ENCODE measurements around the gene BCL2L1.

- TF ChIP-seq EZH2phosphoT487 (IDR thresholded peaks at IDR 0.05; ENCODE audit: unreplicated experiment) (no peak), CTCF (conservative IDR thresholded peaks at IDR 0.05; ENCODE audit: low read depth in 2 of 2) (no peak), REST (IDR thresholded peaks at IDR 0.05; ENCODE audit: unreplicated experiment) (no peak), JUNB (IDR thresholded peaks at IDR 0.05; ENCODE audit: unreplicated experiment) (no peak), CREB1 (CRISPR knock-in tag; IDR thresholded peaks at IDR 0.05; ENCODE audit: low read depth) (no peak), POLR2AphosphoS5 (IDR thresholded peaks at IDR 0.05; ENCODE audit: low read depth) (no peak), ZNF331 (CRISPR knock-in tag; IDR thresholded peaks at IDR 0.05; ENCODE audit: low read depth) (no peak), EZH2 (IDR thresholded peaks at IDR 0.05; ENCODE audit: low read depth, unreplicated experiment) (no peak), NANOG (IDR thresholded peaks at IDR 0.05; ENCODE audit: borderline replicate concordance) (no peak), ZNF114 (CRISPR knock-in tag; IDR thresholded peaks at IDR 0.05) (no peak)
Measured at GRCh38 chr20:31640259-31640658, 82.4 kb downstream of the BCL2L1 start.

Measured in GM23338 (cell line).